TTC549 (cell line): Measurements from ENCODE around the gene CPM.
"Not testable (repeated sequence)": the region's sequence is repeated elsewhere in the genome, so short reads cannot be mapped to it uniquely, and the experiment has no call there.

Experiments used
- FAIRE-seq: peaks from 2 replicates; lab custom pipeline; 2012; peaks lifted over from hg19 to GRCh38; lab: Jason Lieb, UNC

Gene CPM

DNA sequence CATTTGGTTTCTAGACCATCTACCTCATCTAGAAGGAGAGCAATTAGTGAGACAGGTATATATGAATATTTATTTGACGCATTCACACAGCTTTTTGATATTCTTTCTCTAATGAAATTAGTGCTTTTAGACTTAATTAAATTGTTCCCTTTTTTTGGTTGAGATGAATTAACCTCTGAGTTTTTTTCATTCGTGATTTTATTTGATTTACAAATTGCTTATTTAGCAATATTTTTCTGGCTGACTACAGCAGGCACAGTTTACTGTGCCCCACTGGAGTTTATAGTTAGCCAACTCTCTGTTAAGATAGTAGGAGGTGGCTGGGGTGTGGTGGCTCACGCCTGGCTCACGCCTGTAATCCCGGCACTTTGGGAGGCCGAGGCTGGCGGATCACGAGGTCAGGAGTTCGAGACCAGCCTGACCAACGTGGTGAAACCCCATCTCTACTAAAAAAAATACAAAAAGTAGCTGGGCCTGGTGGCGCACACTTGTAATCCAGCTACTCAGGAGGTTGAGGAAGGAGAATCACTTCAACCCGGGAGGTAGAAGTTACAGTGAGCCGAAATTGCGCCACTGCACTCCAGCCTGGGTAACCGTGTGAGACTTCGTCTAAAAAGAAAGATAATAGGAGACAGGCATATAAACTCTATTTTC lies 108.2 kb downstream of the CPM start:
- no peak for FAIRE-seq

GRCh38 chr12:68824131-68824530 lies 108.8 kb downstream of the CPM start:
- FAIRE-seq = no peak

DNA sequence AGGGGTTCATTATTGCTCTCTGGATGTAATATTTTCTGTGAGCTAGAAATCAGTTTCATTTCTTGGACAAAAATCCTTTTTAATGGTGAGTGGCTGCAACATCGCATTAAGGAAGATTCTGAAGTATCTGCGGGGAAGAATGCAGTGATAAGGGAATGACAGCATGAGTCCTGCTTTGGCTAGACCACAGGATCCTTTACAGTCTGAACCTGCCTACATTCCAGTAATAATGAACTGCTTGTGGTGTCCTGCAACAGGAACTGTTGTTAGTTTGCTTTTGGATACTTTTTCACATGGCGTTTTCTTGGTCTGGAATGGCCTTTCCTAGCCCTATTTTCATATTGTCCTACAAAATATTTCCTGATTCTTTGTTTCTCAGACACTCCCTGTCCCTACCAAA lies 109.3 kb downstream of the CPM start:
- FAIRE-seq = no peak

GRCh38 chr12:68821357-68822188 lies 111.4 kb downstream of the CPM start:
- no peak for FAIRE-seq

DNA sequence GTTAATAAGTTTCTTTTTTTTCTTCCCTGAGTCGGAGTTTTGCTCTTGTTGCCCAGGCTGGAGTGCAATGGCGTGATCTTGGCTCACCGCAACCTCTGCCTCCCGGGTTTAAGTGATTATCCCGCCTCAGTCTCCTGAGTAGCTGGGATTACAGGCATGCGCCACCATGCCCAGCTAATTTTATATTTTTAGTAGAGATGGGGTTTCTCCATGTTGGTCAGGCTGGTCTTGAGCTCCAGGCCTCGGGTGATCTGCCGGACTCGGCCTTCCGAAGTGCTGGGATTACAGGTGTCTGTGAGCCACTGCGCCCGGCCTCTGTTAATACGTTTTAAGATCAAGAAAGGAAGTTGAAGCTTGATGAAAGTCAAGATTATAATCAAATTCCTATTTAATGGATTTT lies 113.5 kb downstream of the CPM start:
- not testable (repeated sequence) for FAIRE-seq

DNA sequence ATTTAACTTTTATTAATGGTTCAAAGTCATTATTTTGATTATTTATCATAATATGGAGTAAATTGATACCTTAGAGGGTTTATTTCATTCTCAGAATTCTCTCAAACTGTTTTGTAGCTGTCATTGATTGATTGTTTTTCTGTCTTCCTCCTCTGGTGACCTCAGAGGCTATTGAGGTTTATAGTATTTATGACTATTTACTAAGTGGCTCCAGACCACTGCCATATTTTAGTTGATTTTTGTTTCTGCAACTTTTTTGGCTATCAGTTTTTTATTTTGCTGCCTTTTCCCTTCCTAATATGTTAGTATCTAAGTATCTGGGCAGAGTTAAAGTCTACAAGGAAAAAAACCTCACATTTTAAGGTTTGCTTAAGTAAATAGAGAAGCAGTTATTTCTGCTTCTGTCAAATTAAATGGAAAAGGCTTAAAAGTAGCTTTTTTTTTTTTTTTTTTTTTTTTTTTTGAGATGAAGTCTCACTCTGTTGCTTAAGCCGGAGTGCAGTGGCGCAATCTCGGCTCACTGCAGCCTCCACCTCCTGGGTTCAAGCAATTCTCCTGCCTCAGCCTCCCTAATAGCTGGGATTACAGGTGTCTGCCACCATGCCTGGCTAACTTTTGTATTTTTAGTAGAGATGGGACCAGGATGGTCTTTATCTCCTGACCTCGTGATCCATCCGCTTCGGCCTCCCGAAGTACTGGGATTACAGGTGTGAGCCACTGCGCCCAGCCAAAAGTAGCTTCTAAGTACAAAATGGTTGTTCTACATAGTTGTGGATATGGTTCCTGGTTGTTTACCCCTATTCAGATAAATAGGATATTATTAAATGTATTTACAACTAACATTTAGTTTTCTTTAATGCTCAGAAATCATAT lies 116.8 kb downstream of the CPM start:
- FAIRE-seq = no peak

GRCh38 chr12:68815232-68815927 lies 117.6 kb downstream of the CPM start:
- no peak for FAIRE-seq

DNA sequence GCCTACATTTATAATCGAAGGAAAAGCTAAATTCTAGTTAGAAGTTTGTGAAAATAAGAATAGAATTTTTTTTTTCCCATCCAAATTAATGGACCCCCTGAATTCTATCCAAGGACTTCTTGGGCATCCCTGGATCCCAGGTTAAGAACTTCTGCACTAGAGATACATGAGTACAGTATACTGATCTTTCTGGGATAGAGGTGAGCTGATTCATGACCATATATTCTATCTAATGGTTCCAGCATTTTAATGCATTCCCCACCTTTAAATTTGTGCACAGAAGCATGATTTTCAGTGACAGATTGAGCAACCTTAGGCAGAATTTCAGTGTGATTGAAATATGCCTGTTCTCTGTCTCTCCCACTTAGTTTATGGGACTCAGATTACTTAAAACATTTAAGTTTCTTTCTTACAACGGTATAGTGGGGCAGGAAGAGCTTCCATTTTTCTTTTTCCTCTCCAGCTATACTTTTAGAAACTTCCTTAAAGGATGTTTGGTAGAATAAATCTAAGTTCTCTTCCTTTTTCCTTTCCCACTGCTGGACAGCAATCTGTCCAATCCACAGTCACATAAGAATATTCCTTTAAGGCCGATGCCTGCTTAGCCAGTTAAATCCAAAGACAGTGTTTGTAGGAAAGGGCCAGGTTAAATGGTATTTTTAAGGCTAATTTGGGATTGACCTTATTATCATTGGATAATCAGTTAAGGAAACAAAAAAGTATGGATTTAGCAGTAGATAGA lies 118.3 kb downstream of the CPM start:
- FAIRE-seq = no peak

GRCh38 chr12:68813242-68813593 lies 119.8 kb downstream of the CPM start:
- FAIRE-seq = no peak

DNA sequence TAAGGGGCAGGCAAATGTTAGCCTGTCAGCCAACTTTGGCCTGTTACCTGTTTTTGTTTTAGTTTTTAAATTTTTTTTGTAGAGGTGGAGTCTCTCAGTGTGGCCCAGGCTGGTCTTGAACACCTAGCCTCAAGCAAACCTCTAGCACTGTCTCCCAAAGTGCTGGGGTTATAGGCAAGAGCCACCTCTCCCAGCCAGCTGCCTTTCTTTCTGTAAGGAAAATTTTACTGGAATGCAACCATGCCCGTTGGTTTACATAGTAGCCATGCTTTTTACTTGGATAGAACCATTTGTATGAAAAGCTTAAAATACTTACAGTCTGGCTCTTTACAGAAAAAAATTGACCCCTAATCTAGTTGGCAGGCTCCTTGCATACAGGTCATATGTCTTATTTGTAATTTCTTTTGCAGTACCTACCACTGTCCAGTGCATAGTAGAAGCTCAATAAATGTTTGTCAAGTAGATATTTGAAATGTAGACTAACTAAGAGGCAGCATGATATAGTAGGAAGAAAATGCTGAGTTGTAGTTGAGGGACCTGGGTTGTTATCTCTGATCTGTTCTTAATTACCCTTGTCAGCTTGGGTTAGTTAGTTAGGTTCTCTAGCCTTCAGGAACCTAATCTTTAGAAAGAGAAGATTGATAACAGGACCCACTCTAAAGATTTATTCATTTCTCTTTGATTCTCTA lies 120.3 kb downstream of the CPM start:
- FAIRE-seq = no peak

- not testable (repeated sequence) for FAIRE-seq
Observed at GRCh38 chr12:68811573-68811972, 121.4 kb downstream of the CPM start.

GRCh38 chr12:68810027-68810389 lies 123.0 kb downstream of the CPM start:
- FAIRE-seq = not testable (repeated sequence)

DNA sequence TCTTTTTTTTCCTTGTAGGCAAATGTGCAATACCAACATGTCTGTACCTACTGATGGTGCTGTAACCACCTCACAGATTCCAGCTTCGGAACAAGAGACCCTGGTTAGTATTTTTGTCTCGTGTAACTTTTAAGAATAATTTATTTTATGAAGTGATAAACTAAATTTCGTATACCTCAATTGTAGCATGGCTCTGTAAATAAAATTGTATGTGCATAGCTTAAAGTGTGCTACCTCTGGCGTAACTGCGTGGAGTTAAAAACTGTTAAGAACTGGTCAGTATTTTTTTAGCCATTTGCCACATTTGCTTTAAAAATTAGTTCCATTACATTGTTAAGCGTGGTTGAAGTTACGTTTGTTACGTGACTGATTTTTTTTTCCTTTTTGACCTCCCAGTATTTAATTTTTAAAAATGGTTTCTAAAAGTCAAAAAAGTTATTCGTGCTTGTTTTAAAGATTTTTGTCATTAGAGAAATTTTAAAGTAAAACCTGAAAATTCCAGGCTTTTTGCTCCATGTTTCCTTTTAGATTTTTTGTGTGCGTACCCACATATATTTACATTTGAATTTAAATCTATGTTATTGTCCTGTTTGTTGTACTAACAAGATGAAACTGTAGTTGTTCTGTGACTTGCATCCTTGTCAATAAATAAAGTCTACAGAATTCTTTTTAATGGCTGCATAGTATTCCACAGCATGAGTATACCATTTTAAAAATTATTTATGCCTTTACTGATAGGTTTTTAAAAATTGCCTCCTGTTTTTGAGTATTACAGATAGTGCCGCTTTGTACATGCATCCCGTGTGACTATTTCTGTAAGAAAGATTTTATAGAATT lies 123.6 kb downstream of the CPM start:
- FAIRE-seq = no peak

DNA sequence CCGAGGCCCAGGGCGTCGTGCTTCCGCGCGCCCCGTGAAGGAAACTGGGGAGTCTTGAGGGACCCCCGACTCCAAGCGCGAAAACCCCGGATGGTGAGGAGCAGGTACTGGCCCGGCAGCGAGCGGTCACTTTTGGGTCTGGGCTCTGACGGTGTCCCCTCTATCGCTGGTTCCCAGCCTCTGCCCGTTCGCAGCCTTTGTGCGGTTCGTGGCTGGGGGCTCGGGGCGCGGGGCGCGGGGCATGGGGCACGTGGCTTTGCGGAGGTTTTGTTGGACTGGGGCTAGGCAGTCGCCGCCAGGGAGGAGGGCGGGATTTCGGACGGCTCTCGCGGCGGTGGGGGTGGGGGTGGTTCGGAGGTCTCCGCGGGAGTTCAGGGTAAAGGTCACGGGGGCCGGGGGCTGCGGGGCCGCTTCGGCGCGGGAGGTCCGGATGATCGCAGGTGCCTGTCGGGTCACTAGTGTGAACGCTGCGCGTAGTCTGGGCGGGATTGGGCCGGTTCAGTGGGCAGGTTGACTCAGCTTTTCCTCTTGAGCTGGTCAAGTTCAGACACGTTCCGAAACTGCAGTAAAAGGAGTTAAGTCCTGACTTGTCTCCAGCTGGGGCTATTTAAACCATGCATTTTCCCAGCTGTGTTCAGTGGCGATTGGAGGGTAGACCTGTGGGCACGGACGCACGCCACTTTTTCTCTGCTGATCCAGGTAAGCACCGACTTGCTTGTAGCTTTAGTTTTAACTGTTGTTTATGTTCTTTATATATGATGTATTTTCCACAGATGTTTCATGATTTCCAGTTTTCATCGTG lies 124.4 kb downstream of the CPM start:
- FAIRE-seq = no peak

DNA sequence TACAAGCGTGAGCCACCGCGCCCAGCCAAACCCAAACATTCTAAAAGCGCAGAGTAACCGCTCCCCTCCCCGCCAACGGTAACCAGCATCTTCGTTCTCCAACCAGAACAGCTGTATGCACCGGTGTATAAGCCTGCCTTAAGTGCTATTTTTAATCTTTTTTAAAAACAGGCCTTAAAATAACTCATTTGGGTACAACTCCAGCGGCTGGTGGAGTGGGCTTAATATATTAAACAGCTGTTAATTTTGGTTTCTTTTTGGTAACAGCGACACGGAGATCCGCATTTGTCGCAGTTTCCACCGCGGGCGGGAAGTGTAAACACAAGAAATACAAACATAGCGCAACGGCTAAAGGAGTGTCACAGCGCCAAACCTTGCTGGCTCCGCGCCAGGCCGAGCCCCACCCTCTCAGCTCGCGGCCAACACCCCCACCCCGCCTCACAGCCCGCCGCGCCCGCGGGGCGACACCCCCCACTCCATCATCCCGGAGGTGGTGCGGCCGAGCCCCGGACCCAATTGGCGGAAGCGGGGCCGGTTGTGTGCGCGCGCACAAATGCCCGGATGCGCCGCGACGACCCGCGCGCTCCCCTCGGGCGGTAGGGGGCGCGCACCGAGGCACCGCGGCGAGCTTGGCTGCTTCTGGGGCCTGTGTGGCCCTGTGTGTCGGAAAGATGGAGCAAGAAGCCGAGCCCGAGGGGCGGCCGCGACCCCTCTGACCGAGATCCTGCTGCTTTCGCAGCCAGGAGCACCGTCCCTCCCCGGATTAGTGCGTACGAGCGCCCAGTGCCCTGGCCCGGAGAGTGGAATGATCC lies 125.2 kb downstream of the CPM start, which contains the start of gene MDM2:
Gene MDM2 (plus strand): TSS at position 602 of the 812 bp plus-strand sequence. CDS start 301 bp downstream, outside the sequence.
- no peak for FAIRE-seq

- not testable (repeated sequence) for FAIRE-seq
Observed at GRCh38 chr12:68807274-68807575, 125.7 kb downstream of the CPM start.

- FAIRE-seq = no peak
Observed at GRCh38 chr12:68806488-68807237, 126.3 kb downstream of the CPM start.
